NCI-H345 (cell line): ENCODE measurements around the gene CYP2W1.
"Not testable (repeated sequence)": the region's sequence is repeated elsewhere in the genome, so short reads cannot be mapped to it uniquely, and the experiment has no call there.

Experiments used
- DNase-seq: peaks from one replicate; lab custom pipeline; 2025; lab: John Stamatoyannopoulos, UW

The CYP2W1 gene

DNA sequence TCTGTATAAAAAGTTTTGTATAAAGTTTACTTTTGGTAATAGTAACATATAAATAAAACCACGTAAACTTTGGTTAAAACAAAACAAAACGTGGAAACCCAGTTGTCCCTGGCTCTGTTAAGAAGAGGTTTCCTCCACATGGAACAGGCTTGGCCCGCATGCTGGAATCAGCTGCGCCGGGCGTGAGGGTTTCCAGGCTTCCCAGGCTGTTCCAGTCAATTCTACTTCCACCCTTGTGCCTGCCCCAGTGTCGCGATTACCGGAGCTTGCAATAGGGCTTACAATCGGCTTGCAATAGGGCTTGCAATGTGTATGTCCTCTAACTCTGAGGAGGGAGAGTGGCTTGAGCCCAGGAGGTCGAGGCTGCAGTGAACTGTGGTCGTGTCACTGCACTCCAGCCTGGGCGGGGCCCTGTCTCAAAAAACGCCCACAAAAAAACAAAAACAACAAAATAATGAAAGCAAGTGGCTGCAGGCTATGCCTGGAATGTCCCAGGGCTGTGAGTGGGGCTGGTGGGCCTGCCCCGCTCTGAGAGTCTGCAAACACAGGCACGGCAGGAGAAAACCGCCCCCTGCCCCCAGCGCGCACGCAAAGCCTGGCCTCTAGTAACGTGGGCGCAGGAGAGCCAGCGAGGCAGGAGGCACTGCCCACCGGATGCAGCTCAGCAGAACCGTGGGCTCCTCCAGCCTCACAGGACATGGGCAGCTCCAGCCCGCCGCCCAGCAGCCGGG, 16.3 kb downstream of the CYP2W1 start:
- DNase-seq: no peak

DNA sequence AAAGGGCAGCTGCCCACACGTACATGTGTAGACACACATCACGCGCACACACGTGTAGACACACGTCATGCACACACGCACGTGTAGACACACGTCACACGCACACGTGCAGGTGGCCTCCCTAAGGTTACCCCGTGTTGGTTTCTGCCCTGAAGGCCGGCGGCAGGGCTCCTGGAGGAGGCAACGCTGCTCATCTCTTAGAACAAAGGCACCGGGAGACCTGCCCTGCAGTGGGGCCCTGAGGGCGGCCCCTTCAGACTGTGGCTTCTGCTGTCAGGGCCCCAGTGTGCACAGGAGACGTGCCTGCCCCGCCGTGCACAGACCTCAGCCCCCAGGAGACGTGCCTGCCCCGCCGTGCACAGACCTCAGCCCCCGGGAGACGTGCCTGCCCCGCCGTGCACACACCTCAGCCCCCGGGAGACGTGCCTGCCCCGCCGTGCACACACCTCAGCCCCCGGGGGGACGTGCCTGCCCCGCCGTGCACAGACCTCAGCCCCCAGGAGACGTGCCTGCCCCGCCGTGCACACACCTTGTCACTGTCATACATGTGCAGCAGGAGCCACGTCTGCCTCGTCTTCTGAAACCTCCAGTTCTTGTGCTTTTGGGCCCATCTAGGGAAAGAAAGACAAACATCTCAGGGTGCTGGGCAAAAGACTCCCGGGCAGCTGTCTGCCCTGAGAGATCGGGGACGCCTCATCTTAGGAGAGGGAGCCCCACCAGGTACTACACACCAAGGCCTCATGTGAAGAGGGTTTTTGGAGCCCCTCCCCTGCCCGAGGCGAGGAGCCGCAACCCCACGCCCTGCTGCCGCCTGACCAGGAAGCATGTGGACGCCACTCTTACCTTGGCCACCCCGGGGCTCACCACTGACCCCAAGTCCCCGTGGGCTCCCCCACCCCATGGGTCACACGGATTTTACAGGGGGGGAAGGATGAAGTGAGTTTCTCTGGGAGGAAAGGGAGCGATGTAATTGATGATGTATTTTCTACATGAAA, 17.3 kb downstream of the CYP2W1 start:
- DNase-seq: no peak

DNA sequence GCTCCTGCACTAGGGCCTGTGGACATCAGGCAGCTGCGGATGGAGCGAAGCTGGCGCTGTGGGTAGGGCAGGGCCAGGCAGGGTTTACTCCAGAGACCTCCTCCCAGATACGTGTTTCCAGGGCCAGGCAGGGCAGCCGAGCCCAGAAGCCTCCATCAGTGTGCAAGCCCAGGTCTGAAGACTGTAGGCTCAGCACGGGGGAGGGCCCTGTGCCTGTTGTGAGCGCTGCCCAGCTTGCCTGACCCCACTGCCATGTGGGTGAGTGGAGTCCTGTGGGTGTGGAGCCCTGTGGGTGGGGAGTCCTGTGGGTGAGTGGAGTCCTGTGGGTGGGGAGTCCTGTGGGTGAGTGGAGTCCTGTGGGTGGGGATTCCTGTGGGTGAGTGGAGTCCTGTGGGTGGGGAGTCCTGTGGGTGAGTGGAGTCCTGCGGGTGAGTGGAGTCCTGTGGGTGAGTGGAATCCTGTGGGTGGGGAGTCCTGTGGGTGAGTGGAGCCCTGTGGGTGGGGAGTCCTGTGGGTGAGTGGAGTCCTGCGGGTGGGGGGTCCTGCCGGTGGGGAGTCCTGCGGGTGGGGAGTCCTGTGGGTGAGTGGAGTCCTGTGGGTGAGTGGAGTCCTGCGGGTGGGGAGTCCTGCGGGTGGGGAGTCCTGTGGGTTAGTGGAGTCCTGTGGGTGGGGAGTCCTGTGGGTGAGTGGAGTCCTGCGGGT, 18.2 kb downstream of the CYP2W1 start:
- not testable (repeated sequence) for DNase-seq

DNA sequence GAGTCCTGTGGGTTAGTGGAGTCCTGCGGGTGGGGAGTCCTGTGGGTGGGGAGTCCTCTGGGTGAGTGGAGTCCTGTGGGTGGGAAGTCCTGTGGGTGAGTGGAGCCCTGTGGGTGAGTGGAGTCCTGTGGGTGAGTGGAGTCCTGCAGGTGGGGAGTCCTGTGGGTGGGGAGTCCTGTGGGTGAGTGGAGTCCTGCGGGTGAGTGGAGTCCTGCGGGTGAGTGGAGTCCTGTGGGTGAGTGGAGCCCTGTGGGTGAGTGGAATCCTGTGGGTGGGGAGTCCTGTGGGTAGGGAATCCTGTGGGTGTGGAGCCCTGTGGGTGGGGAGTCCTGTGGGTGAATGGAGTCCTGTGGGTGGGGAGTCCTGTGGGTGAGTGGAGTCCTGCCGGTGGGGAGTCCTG, 19.0 kb downstream of the CYP2W1 start:
- DNase-seq: not testable (repeated sequence)

DNA sequence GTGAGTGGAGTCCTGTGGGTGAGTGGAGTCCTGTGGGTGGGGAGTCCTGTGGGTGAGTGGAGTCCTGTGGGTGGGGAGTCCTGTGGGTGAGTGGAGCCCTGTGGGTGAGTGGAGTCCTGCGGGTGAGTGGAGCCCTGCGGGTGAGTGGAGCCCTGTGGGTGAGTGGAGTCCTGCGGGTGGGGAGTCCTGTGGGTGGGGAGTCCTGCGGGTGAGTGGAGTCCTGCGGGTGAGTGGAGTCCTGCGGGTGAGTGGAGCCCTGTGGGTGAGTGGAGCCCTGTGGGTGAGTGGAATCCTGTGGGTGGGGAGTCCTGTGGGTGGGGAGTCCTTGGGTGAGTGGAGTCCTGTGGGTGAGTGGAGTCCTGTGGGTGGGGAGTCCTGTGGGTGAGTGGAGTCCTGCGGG, 19.5 kb downstream of the CYP2W1 start:
- DNase-seq: not testable (repeated sequence)

DNA sequence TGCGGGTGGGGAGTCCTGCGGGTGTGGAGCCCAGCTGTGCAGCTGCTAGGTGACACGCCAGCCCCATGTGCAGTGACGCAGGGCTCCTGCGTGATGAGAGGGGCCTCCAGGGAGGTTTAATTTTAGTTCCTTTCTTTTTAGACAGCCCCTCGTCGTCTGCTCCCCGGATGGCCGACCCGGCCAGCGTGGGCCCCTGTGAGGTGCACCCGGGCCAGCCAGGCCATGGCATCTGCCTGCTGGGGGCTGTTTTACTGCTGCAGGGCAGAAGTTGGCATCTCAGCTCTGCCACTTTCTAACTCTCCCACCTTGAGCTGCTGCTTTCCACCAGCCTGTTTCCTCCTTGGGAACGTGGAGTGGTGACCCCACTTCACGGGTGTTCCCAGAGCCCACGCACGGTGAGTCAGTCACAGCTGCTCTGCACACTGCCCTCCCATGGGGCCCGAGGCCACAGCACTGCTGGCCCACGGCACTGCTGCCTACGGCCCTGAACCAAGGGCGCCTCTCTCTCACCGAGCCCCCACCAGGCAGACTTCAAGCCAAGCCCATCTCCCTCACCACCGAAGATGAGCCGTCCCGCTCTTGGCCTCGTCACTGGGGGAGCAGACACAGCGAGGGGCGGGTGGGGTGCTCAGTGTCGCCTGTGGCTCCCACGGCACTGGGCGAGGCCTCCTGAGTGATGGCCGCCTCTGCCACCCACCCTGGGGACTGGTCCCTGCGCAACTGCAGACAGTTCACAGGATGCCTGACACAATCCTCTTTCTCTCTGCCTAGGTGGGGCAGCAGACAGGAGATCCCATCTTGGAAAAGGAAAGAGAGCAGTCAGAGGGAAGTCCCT, 21.3 kb downstream of the CYP2W1 start:
- DNase-seq: no peak

DNA sequence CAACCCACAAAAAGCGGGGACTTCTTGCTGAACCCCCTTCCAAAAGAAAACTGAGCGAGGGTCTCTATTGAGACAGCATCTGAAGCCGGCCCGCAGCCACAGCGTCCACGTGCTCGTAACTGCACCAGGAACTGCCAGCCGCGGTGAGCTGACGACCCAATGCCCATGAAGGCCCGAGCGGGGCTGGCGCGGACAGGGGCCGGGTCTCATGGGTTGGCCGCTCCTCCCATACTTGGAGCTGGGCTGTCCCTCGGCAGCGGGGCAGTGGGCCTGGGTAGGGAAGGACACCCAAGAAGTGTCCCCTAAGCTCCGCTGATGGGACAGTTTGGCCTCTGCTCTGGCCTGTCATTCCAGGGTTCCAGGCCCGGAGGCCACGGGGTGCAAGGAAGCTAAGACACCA, 22.3 kb downstream of the CYP2W1 start:
- no peak for DNase-seq

DNA sequence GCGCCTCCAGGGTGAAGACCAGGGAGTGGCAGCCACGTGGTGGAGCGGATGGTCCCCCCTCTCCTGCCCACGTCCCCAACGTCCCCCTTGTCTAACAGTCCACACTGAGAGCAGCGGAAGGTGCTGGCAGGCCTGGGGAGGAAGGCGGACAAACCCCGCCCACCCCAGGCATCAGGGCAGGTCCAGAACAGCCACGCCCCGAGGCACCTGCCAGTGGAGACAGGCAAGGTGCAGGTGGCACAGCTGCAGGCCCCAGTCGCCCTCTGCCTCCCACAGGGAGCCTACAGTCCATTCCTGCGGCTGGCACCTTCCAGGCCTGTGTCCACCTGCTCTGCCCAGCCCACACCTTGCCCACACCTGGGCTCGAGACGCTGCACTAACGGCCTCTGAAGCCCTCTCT, 24.9 kb downstream of the CYP2W1 start:
- no peak for DNase-seq

DNA sequence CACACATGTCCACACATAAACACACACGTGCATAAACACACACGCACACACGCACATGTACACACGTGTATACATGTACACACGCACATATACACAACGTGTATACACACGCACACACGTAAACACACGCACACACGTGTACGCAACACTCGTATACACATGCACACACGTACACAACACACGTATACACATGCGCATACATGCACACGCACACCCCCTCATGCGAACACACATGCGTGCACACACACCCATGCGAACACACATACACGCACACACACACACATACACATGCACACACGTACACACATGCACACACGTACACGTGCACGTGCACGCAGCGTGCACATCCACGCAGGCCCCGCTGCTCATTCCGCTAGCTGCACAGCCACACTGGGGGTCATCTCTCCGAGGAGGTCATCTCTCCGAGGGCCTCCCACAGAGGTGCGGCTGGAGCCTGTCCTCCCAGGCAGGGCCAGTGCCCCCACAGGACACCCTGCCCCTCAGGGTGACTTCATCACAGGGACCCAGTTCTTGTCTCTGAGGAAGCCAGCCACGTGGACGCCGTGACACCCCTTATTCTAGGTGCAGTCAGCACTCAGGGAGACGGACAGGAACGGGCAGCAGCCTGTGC, 25.9 kb downstream of the CYP2W1 start:
- DNase-seq: no peak

DNA sequence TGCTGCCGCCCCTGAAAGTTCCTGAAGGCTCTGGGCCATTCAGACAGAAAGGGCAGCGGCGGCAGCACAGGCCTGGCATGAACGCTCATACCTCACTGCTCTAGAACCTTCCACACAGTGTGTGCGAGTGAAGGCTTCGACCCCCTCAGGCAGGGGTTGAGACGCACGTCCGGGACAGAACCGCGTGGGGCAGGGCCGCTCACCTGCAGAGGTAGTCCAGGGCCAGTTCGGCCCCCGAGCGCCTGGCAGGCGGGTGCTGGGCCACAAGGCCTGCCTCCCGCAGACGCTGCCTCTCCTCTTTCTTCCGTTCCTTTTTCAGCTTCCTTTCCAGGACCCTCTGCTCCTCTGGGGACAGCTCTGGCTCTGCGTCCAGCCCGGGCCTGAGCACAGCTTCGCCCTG, 26.8 kb downstream of the CYP2W1 start:
- no peak for DNase-seq

DNA sequence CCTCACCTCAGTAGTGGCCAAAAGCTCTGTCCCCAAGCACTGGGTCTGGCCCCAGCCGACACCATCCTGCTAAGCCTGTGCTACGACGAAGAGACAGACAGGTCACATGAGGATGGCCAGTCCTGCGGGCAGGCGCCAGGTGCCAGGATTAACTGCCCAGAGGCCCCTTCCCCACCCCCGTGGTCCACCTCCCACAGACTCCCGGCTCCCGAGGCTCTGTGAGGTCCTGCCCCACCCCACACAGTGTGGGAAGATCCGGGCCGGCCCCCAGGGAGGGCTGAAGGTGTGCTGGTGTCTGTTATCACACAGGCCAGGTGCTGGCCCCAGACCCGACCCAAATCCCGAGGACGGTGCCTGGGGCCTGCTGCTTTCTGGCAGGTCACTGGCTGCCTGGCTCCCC, 27.2 kb downstream of the CYP2W1 start:
- no peak for DNase-seq

DNA sequence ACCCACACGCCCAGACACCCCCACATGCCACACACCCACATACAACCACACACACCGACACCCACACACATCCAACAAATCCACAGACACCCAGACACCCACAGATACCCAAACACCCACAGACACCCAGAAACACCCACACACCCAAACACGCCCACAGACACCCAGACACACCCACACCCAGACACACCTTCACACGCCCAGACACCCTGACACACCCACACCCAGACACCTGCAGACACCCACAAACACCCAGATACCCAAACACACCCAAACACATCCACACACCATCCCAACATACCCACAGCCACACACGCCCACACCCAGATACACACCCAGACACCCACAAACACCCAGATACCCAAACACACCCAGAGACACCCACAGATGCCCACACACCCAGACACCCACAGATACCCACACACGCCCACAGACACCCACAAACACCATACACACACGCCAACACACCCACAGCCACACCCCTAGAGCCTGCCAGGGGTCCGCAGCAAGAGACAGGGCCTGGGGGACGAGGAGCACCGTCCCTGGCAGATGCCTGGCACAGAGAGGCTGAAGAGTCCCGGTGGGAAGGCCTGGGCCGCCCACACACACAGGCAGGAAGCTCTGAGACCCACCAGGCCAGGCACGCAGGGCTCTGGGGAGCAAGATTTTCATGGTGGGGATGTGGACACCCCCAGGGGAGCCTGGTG, 28.5 kb downstream of the CYP2W1 start:
- DNase-seq: no peak

DNA sequence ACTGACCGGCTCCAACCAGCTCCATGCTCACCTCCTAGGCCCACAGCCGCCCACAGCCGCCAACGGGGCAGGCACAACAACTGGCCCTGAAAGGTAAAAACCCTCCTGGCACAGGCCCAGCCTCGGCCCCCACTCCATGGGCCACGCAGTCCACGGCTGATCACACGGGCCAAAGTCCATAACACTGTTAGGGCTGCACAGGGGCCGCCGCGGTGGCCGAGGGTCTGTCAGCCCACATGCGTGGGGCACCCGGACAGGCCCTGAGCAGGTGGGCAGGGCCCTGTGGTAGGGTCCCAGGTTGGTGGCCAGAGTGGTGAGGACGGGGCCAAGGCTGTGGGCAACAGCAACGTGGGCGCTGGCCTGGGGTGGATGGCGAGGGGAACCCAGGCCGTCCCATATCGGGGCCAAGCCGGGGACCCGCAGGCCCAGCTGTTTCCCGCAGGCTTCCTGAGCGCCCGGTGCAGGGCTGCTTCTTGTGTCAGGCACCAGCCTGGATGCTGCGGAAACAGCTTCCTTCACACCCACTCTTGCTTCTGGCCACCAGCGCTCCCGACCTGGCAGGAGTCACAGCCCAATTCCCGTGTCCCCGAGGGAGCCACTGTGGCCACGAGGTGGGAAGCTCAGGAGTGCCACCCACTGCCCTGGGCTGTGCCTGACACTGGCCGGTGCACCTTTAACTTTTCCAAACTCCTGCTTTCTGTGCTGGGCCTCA, 29.2 kb downstream of the CYP2W1 start:
- no peak for DNase-seq

DNA sequence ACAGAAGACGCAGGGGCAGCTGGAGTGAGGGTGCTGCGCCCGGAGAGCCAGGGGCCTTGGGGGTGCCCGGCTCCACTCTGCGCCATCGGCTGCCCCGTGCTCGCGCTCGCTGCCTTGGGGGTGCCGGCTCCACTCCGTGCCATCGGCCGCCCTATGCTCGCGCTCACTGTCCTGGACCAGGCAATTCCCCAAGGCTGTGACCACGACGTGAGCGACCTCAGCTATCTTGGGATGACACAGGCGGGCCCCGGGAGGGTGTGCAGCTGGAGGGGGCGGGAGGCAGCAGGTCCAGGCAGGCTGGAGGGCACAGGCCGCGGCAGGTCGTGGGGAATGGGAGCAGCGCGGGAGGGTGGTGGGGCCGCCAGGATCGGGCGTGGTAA, 29.7 kb downstream of the CYP2W1 start:
- no peak for DNase-seq

DNA sequence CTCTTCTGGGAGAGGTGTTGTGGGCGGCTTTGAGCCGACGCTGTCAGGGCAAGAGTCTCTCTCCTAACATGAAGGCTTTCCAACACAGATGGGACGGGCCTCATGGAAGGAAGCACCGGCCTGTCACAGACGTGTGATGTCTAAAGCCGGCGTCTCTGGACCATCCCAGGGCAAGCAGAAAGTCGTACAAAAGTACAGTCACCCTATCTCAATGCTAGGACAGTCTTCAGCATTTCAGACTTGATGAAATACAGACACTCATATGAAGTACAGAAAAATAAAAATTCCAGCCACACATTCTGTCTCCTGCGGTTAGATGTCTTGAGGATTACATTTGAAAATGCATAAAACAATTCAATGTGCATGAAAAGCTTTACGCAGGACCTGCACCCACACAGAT, 30.6 kb downstream of the CYP2W1 start:
- no peak for DNase-seq

DNA sequence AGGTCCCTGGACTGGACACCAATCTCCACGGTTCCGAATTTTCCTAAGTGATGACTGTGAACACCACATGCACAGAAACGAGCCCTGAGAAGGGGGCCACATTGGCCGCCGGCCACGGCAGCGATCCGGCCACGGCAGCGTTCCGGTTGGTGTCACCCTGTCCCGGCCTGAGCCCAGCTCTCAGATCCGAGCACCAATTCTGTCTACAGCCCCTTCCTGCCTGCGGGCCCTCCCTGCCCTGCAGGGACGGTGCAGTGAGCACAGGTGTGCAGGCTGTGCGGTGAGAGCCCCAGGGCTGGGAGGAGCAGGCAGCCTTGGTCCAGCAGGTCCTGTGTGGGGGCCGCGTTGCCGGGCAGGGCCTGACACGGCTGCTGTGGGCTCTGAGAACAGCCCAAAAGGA, 31.7 kb downstream of the CYP2W1 start:
- DNase-seq: no peak

DNA sequence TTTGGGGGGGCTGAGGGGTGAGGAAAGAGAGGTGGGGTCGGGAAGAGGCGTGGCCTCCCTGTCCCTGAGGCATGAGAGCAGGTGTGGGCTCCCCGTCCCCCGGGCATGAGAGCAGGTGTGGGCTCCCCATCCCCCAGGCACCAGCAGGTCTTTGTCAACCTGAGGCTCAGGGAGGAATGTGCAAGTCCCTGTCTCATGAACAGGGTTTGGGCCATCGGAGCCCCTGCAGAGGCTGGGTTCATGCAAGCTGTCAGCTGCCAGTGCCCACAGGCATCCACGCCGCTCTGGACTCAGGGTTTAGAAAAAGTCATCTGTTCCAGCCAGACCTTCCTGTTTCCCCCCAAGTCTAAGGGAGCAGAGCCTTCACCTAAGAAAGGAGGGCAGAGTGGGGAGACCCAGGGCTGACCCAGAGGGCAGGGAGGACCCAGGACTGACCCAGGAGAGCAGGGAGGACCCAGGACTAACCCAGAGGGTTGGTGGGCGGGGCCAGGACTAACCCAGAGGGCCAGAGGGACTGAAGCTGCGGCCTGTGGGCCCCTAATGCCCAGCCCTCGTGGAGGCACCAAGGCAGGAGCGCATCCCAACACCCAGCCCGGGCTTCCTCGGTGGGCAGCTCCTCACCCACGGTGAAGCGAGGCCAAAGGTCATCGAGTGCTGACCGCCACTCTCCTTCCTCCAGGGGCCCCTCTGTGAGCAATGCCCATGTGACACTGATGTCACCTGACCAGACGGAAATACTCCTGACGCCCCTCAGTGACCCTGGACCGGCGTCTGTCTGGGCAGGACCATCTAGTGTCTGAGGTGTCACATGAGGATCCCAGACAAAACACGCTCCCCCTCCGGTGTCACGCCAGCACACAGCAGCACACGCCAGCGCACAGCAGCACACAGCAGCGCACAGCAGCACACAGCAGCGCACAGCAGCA, 32.5 kb downstream of the CYP2W1 start:
- no peak for DNase-seq

DNA sequence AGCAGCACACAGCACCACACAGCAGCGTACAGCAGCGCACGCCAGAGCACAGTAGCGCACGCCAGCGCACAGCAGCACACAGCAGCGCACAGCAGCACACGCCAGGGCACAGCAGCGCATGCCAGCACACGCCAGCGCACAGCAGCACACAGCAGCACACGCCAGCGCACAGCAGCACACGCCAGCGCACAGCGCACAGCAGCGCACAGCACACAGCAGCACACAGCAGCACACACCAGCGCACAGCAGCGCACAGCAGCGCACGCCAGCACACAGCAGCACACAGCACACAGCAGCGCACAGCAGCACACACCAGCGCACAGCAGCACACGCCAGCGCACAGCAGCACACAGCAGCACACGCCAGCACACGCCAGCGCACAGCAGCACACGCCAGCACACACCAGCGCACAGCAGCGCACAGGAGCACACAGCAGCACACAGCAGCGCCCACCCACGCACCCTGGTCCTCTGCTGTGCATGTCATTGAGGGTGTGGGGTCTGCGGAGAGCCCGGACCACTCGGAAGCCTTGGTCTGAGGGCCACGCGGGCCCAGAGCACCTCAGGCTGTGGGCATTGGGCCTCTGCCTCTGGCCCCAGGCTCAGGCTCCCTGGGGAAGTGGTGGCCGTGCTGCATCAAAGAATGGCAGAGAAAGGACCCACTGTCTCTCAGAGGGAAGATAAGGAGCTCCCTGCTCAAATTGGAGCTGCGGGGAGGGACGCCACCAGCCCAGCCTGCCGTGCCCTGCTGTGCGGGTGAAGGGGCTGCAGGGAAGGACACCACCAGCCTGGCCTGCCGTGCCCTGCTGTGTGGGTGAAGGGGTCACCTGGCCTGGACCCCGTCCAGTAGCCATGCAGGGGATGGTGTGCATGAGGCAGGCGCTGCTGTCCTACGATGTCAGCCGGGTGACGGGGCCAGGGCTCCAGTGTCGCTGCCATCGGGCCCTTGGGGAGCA, 33.9 kb downstream of the CYP2W1 start:
- DNase-seq: no peak
